ENCODE results near the gene KLHL7. TPM values are rescaled to one million over a fixed set of nuclear protein-coding genes. Genes with fewer than 3 reads are reported as not detected.

The KLHL7 gene
- total RNA-seq, 1 experiment from 2014 or later: 35.8 TPM

- H3K9me3 Mint-ChIP-seq (ENCODE audit: unreplicated experiment): no peaks in the 10 kb centered on the region
- DNase-seq: no peak
- no peaks in the 10 kb centered on the region for H3K27me3 Mint-ChIP-seq (ENCODE audit: insufficient read depth, unreplicated experiment)
- ChIA-PET POLR2A (no interaction called here), CTCF (no interaction called here)
- BruUV-seq (replicated peaks): no TSS peak
- intact Hi-C loops (cut with micrococcal nuclease; ENCODE audit: unreplicated experiment): no loop called here
- no peaks in the 10 kb centered on the region for H3K36me3 Mint-ChIP-seq (ENCODE audit: insufficient read depth, unreplicated experiment)
- no peak for TF ChIP-seq CTCF (IDR thresholded peaks at IDR 0.05; ENCODE audit: insufficient read depth in 1 of 2, low read depth in 1 of 2, low read length in 1 of 2, severe bottlenecking in 1 of 2, unreplicated experiment in 1 of 2)
- H3K4me1 ChIP-seq: peaks cover 9% of the 10 kb centered on the region
- no peaks in the 10 kb centered on the region for H3K36me3 ChIP-seq (ENCODE audit: control insufficient read depth, insufficient read depth, low read length)
- no peaks in the 10 kb centered on the region for H3K4me1 Mint-ChIP-seq (ENCODE audit: low read depth, unreplicated experiment)
- H3K27ac Mint-ChIP-seq (ENCODE audit: unreplicated experiment): no peak overlapping the region
- H3K9me3 ChIP-seq: no peaks in the 10 kb centered on the region
- H3K4me3 Mint-ChIP-seq (ENCODE audit: unreplicated experiment): no peak overlapping the region
- no peaks in the 10 kb centered on the region for H3K27me3 ChIP-seq (replicated peaks; ENCODE audit: control insufficient read depth, insufficient read depth, low read length)
- no peak overlapping the region for H3K4me3 ChIP-seq (ENCODE audit: low read depth, low read length)
Measured at GRCh38 chr7:23216021-23216420, 110.4 kb downstream of the KLHL7 start.

- no TSS peak for BruUV-seq (replicated peaks)
- Histone ChIP-seq H3K4me3 (ENCODE audit: low read depth, low read length) (no peak overlapping the region), H3K27me3 (replicated peaks; ENCODE audit: control insufficient read depth, insufficient read depth, low read length) (no peaks in the 10 kb centered on the region), H3K4me1 (no peaks in the 10 kb centered on the region), H3K36me3 (ENCODE audit: control insufficient read depth, insufficient read depth, low read length) (no peaks in the 10 kb centered on the region), H3K9me3 (no peaks in the 10 kb centered on the region)
- no peak overlapping the region for H3K27ac Mint-ChIP-seq (ENCODE audit: unreplicated experiment)
- no peaks in the 10 kb centered on the region for H3K27me3 Mint-ChIP-seq (ENCODE audit: insufficient read depth, unreplicated experiment)
- H3K36me3 Mint-ChIP-seq (ENCODE audit: insufficient read depth, unreplicated experiment): no peaks in the 10 kb centered on the region
- ChIA-PET POLR2A (no interaction called here), CTCF (no interaction called here)
- no peaks in the 10 kb centered on the region for H3K9me3 Mint-ChIP-seq (ENCODE audit: unreplicated experiment)
- DNase-seq: no peak
- H3K4me3 Mint-ChIP-seq (ENCODE audit: unreplicated experiment): no peak overlapping the region
- intact Hi-C loops (cut with micrococcal nuclease; ENCODE audit: unreplicated experiment): no loop called here
- TF ChIP-seq CTCF (IDR thresholded peaks at IDR 0.05; ENCODE audit: insufficient read depth in 1 of 2, low read depth in 1 of 2, low read length in 1 of 2, severe bottlenecking in 1 of 2, unreplicated experiment in 1 of 2): no peak
- no peaks in the 10 kb centered on the region for H3K4me1 Mint-ChIP-seq (ENCODE audit: low read depth, unreplicated experiment)
Measured at GRCh38 chr7:23218196-23218595, 112.6 kb downstream of the KLHL7 start.

- TF ChIP-seq CTCF (IDR thresholded peaks at IDR 0.05; ENCODE audit: insufficient read depth in 1 of 2, low read depth in 1 of 2, low read length in 1 of 2, severe bottlenecking in 1 of 2, unreplicated experiment in 1 of 2): no peak
- peaks cover 3% of the 10 kb centered on the region for H3K27me3 Mint-ChIP-seq (ENCODE audit: insufficient read depth, unreplicated experiment)
- no peak for DNase-seq
Measured at GRCh38 chr7:23220690-23221305, 115.2 kb downstream of the KLHL7 start.

More at GRCh38 chr7:23220690-23221305, 115.2 kb downstream of the KLHL7 start:
- POLR2A ChIA-PET: no interaction called here
- Mint-ChIP-seq H3K27ac (ENCODE audit: unreplicated experiment) (no peak overlapping the region), H3K4me3 (ENCODE audit: unreplicated experiment) (no peak overlapping the region), H3K36me3 (ENCODE audit: insufficient read depth, unreplicated experiment) (no peaks in the 10 kb centered on the region), H3K4me1 (ENCODE audit: low read depth, unreplicated experiment) (no peaks in the 10 kb centered on the region), H3K9me3 (ENCODE audit: unreplicated experiment) (no peaks in the 10 kb centered on the region)
- no TSS peak for BruUV-seq (replicated peaks)
- Histone ChIP-seq H3K4me3 (ENCODE audit: low read depth, low read length) (no peak overlapping the region), H3K4me1 (no peaks in the 10 kb centered on the region), H3K27me3 (replicated peaks; ENCODE audit: control insufficient read depth, insufficient read depth, low read length) (no peaks in the 10 kb centered on the region), H3K9me3 (no peaks in the 10 kb centered on the region), H3K36me3 (ENCODE audit: control insufficient read depth, insufficient read depth, low read length) (no peaks in the 10 kb centered on the region)
- intact Hi-C loops (cut with micrococcal nuclease; ENCODE audit: unreplicated experiment): no loop called here
- CTCF ChIA-PET: no interaction called here
